ENCODE data around the gene HSFX1.

- no peak for TF ChIP-seq EZH2 (IDR thresholded peaks at IDR 0.05; ENCODE audit: low read depth, low read length, severe bottlenecking)
- no peak for TF ChIP-seq POLR2A (IDR thresholded peaks at IDR 0.05; ENCODE audit: control extremely low read depth in 1 of 2, low read depth in 2 of 2, low read length in 2 of 2)
- no peak for TF ChIP-seq CTCF (IDR thresholded peaks at IDR 0.05; ENCODE audit: control extremely low read depth in 1 of 3, insufficient read depth in 1 of 3, low read depth in 1 of 3, low read length in 3 of 3)
- no peak for TF ChIP-seq POLR2AphosphoS5 (IDR thresholded peaks at IDR 0.05; ENCODE audit: low read depth, low read length)
- no peak for TF ChIP-seq MAFK (IDR thresholded peaks at IDR 0.05; ENCODE audit: low read depth, low read length)
Observed at GRCh38 chrX:149760965-149761364, 12.9 kb upstream of the HSFX1 start.
